ENCODE measurements around the gene KLHL5. TPM values are rescaled to one million over a fixed set of nuclear protein-coding genes. Genes with fewer than 3 reads are reported as not detected.

The KLHL5 gene
- total RNA-seq, 4 donors from 2014 or later = 19.7 to 27.3 (median 24.7) TPM

GRCh38 chr4:39096847-39097246 lies 34.8 kb downstream of the KLHL5 start:
- H3K4me1 ChIP-seq = no peaks in the 10 kb centered on the region
- TF ChIP-seq CTCF (IDR thresholded peaks at IDR 0.05) = no peak
- no peak for TF ChIP-seq POLR2A (IDR thresholded peaks at IDR 0.05)
- H3K4me3 ChIP-seq (replicated peaks in 1 of 3) = no peak overlapping the region
- H3K27me3 ChIP-seq = no peaks in the 10 kb centered on the region
- DNase-seq = no peak
- no peak overlapping the region for H3K27ac ChIP-seq
- 91 to 93% methylated on average over 1 of the region's 1 CpG for WGBS, 2 donors
- intact Hi-C loops (cut with DNase I) = no loop called here
- H3K36me3 ChIP-seq = no peaks in the 10 kb centered on the region
- H3K9me3 ChIP-seq = no peaks in the 10 kb centered on the region

GRCh38 chr4:39097290-39097689 lies 35.3 kb downstream of the KLHL5 start:
- no peaks in the 10 kb centered on the region for H3K36me3 ChIP-seq
- H3K27me3 ChIP-seq = no peaks in the 10 kb centered on the region
- no peak overlapping the region for H3K4me3 ChIP-seq (replicated peaks in 1 of 3)
- H3K4me1 ChIP-seq = no peaks in the 10 kb centered on the region
- peak overlapping the region in 1 of 3 donors; percentile 40 for H3K27ac ChIP-seq
- intact Hi-C loops (cut with DNase I) = no loop called here
- no peak for TF ChIP-seq CTCF (IDR thresholded peaks at IDR 0.05)
- TF ChIP-seq POLR2A (IDR thresholded peaks at IDR 0.05) = no peak
- DNase-seq = no peak
- 89 to 95% methylated on average over 5 of the region's 5 CpGs for WGBS, 2 donors
- H3K9me3 ChIP-seq = no peaks in the 10 kb centered on the region

GRCh38 chr4:39102297-39102696 lies 40.3 kb downstream of the KLHL5 start:
- H3K36me3 ChIP-seq = peaks cover 0 to 6% of the 10 kb centered on the region in 2 donors
- H3K27ac ChIP-seq = no peak overlapping the region
- no peaks in the 10 kb centered on the region for H3K9me3 ChIP-seq
- DNase-seq = no peak
- H3K4me3 ChIP-seq (replicated peaks in 1 of 3) = no peak overlapping the region
- no peaks in the 10 kb centered on the region for H3K27me3 ChIP-seq
- no peaks in the 10 kb centered on the region for H3K4me1 ChIP-seq
- intact Hi-C loops (cut with DNase I) = no loop called here
- 79 to 84% methylated on average over 7 of the region's 7 CpGs for WGBS, 2 donors
- no peak for TF ChIP-seq POLR2A (IDR thresholded peaks at IDR 0.05)
- no peak for TF ChIP-seq CTCF (IDR thresholded peaks at IDR 0.05)

GRCh38 chr4:39103291-39103690 lies 41.3 kb downstream of the KLHL5 start:
- H3K9me3 ChIP-seq = no peaks in the 10 kb centered on the region
- no peaks in the 10 kb centered on the region for H3K27me3 ChIP-seq
- H3K27ac ChIP-seq = no peak overlapping the region
- WGBS, 2 donors = 95 to 98% methylated on average over 6 of the region's 6 CpGs
- no peak for DNase-seq
- H3K36me3 ChIP-seq = peaks cover 0 to 6% of the 10 kb centered on the region in 2 donors
- H3K4me3 ChIP-seq (replicated peaks in 1 of 3) = no peak overlapping the region
- H3K4me1 ChIP-seq = no peaks in the 10 kb centered on the region
- intact Hi-C loops (cut with DNase I) = no loop called here
- TF ChIP-seq CTCF (IDR thresholded peaks at IDR 0.05) = no peak
- TF ChIP-seq POLR2A (IDR thresholded peaks at IDR 0.05) = no peak

- TF ChIP-seq CTCF (IDR thresholded peaks at IDR 0.05) (no peak), POLR2A (IDR thresholded peaks at IDR 0.05) (no peak)
- WGBS, 2 donors = 93 to 99% methylated on average over 2 of the region's 2 CpGs
- H3K27me3 ChIP-seq = no peaks in the 10 kb centered on the region
- H3K36me3 ChIP-seq = peaks cover 0 to 6% of the 10 kb centered on the region in 2 donors
- no peaks in the 10 kb centered on the region for H3K4me1 ChIP-seq
- H3K4me3 ChIP-seq (replicated peaks in 1 of 3) = no peak overlapping the region
- no peak overlapping the region for H3K27ac ChIP-seq
- DNase-seq = no peak
- intact Hi-C loops (cut with DNase I) = no loop called here
- no peaks in the 10 kb centered on the region for H3K9me3 ChIP-seq
Measured at GRCh38 chr4:39104255-39104654, 42.2 kb downstream of the KLHL5 start.
